HG03565 (cell line): ENCODE data around the gene CADPS2.
"Not testable (repeated sequence)": the region's sequence is repeated elsewhere in the genome, so short reads cannot be mapped to it uniquely, and the experiment has no call there.

Experiments used
- ATAC-seq: cut with Tn5 transposase; IDR thresholded peaks from one replicate; pipeline ENCODE4 v1.9.1; 2021; ENCODE audit warnings: mild to moderate bottlenecking, moderate library complexity; ENCODE audit not compliant: unreplicated experiment

The CADPS2 gene

DNA sequence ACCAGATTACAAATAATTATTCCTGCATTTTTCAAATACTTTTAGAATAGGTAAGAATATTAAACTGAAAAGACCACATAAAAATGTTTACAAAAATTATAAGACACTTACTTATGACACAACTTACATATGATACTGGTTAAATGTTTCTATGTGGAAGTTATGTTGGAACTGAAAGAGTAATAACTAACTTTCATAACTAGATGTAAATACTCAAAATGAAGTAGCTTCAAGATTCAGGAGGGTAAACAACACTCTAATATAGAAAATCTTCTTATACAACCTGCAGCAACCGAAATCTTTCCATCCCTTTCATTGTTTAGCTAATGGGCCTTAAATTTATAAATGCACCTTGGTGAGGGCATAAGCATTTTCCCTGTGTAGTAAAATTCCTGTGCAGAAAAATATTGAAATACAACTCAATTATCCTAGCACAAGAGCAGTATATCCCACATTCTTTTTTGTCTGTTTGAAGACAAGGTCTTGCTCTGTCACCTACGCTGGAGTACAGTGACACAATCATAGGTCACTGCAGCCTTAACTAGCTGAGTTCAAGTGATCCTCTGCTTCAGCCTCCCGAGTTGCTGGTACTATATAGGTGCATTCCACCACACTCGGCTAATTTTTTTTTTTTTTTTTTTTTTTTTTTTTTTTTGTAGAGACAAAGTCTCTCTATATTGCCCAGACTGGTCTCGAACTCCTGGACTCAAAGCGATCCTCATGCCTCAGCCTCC is 168.7 kb downstream of the CADPS2 start:
- ATAC-seq, result no peak

DNA sequence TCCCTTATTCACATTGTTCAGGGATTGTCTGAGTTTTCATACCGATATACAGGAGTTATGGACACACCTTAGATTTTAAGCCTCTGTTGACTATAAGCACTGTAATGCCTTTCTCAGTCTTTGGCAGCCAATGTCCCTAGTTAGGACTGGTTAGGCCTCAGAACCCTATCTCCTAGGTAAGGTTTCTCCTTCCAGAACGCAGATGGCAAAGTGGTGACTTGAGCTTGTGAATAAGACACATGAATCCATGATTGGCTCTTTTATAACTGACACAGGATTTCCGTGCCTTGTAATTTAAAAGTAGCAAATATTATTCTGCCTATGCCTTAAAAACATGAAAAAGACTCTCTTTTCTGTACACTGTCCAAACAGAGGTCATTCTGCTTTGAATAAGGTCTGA is 171.1 kb downstream of the CADPS2 start:
- no peak for ATAC-seq

DNA sequence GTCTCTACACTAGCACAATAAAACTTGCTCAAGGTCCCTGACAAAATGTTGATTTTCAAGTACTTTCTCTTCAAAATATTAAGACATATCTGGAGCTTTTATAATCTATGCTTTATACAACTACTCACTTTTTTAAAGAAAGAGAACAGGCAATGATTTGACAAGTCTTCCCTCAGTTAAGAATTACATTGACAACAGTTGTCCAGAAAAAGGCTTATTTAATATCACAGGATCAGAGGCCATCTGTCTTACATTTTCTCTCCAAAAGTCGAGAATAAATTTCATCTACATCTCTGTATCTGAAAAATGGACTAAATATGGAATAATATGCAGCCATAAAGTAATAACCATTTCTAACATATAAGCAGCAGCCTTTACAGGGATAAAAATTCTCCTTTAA is 175.3 kb downstream of the CADPS2 start:
- no peak for ATAC-seq

DNA sequence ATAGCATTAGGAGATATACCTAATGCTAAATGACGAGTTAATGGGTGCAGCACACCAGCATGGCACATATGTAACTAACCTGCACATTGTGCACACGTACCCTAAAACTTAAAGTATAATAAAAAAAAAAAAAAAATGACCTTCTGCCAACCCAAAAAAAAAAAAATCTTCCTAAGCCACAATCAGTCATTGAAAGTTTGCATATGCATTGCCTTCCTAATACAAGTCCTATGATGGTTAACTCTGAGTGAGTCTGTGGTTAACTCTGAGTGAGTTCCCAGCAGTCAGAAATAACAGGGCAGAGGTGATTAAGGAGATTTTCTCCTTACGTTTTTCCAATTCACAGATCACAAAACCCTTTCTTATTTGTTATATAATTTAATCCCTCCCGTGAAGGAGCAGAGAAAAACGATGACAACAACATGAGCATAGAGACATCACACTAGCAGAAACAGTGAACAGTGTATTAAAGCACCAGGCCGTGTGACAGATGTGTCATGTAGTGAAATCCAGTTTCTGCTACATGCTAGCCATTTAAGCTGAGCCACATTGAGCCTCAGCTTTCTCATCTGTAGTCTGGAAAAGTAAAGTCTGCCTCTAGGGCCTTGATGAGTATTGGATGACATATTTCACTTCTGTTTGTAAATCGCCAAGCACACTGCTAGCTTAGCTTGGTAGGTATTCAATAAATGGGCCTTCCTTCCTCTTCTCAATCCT is 176.2 kb downstream of the CADPS2 start:
- no peak for ATAC-seq

DNA sequence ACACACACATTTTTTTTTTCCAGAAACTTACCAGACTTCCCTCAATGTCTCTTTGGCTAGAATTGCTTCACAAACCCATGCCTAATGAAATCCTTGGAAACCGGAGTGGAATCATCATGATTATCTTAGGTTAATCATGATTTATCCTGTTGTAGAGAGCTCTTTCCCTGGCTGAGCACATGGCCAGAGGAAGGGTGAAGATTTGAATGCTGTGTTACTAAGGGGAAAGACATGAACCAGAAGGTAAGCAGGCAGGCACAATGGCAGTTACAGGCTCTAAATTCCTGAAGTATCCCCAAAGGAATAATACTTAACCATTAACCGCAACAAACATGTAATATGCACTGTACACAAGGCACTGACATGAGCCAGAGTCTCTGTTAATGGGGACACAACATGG is 179.4 kb downstream of the CADPS2 start:
- ATAC-seq, result no peak

DNA sequence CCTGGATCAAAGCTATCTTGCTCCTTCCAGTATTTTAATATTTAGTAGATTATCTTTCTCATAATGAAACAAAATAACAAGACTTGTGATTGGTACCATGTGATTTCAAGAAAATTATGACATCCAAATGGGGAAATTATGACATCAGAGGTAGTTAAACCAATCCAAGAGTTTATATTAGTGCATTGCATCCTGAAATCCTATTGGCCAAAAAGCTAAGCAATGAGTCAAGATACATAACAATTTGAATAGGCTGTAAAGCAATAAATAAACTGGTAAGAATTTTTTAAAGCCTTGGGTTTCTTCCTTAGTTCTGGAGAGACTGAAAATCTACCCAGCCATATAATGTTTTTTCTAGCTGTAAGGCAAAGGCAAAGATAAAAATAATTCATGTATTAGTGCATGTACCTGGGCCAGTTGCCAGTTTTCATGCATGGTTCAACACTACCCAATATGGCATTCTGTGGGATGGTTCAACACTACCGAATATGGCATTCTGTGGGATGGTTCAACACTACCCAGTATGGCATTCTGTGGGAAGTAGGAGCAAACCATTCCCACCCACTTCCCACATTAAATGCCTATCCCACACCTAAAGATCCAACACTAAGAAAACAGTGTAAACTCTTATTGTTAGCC is 183.3 kb downstream of the CADPS2 start, which contains the start of gene RNF148:
TSS of gene RNF148 (minus strand) at position 51 of the 639 bp plus-strand sequence. CDS start 172 bp downstream, outside the sequence.
- ATAC-seq, result no peak

DNA sequence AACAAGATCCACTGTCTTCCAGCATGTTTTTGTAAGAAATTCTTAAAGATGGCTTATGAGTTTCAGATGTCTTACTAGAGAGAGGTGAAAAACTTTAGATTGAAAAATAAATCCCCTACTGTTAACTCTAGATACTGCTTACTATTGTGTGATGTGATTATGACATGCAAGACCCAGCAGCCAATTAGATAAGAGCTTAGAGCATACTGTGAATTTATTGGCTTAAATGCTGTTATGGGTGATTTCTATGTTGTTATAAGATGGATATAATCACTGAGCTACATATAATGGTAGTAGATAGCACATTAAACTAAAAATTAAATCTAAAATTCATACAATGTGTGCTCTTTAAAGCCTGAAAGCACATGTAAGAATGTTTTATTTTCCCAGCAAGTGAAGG is 187.2 kb downstream of the CADPS2 start, which contains the start of gene RNF133:
TSS of gene RNF133 (minus strand) at position 101 of the 400 bp plus-strand sequence. CDS start 199 bp downstream, outside the sequence.
- ATAC-seq, result no peak

DNA sequence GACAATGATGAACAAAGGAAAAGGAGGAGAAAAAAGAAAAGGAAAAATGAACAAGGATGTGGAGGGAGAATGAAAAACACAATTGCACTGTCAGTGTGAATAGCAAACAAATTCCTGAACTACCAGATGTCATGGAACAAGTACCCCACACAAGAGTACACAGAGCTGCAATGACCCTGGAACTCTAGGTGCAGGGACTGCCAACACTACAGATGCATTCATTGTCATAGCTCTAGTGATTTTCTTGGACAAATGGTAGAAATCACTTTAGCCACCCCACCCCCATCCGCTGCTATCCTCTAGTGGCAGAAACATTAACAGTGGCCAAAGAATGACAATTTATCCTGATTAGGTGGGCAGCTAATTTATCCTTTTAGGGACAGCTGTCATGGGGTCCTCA is 190.4 kb downstream of the CADPS2 start:
- no peak for ATAC-seq

DNA sequence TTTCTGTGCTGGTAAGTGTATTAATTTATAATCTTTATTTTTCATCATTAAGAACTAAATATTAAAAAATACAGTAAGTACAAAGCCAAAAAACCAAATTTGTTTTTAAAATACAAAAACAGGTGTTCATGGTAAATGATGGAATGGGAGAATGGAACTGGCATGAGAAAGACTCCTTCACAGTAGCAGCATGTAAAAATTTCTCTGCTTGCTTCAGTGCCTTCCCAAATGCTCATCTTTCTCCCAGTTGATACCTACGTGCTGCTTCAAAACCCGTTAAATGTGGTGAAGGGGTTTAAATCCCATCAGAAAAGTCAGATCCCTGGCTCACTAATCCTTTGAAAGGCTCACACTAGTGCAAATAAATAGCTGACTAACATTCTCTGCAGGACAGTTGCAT is 191.6 kb downstream of the CADPS2 start:
- no peak for ATAC-seq

DNA sequence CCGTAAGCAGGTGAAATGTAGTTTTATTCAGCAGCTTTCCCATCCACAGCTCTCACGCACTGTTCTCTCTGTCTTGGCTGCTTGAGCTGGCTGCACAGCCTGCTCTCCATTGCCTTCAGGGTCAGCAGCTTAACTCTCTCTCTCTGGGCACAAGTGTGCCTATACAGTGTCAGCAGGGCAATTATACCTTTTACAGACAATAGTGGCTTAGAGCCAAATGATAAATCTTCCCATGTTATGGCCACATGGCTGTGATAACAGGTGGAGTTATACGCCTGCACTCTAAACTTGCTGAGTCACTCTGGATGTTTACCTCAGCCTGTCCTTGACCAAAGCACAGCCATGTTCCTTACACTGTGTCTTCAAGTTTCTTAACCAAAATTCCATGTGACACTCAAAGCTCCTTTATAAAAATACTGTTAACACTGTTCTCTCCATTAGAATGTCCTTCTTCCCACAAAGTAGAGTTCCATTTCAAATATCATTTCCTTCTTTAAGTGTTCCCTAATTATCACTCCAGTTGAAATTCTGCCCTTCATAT is 193.4 kb downstream of the CADPS2 start:
- ATAC-seq, result no peak

DNA sequence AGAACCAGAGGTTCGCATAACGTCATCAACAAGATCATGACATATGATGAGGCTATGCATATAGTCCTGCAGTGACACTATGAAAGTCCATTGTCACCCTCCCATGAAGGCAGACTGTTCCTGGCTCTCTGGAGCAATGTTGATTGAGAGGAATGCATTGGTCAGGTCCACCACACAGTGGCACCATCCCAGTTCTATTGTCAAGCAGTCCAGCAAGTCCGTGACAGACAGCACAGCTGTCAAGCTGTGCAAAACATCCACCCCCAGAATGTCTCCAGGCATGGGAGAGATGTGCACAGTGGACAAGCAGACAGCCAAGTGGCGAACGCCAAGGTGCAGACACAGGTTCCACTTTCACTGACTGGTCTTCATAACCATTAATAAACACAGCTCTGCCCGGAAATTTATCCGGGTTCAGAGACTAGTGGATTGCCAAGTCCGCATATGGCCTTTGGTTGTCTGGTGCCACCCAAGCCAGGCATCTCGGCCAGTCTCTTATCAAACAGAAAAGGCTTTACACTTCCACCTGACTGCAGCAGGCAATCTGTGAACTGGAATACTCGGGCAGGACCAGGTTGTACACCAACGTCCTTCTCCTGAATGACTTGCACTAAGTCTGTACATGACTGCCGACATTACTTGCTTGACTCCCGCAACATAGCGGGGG is 194.6 kb downstream of the CADPS2 start:
- ATAC-seq, result no peak

DNA sequence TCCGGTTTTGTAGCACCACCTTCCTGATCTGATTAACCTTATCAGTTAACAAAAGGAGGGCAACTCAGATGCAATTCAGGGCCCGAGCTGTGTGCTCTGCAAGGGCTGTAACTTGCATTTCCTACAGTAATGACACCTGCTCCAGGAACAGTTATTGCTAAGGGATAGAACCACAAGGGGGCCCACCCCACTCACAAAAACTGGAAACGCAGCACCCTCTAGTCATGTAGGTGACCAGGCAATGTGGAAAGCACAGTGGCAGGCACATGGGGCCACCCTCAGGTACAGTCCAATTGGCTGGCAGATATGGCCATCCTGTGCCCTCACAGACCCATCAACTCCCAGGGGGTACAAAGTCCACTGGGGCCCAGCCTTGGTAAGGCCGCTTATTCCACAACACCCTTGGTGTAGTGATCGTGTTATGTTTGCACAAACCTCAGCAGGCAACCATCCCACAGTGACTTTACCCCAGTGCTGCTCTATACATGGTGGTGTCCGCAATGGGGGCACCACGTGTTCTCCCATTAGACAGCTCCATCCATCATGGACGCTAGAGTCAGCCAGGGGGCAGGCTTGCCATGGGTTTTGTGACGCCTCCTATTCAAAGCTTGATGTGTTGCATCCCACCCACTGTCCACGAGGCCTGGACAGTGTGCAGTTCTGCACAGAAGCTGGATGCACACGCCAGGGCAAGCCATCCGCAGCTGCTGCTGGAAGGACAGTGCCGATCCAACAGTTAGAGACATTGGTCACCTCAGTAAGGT is 196.7 kb downstream of the CADPS2 start:
- ATAC-seq, result no peak

DNA sequence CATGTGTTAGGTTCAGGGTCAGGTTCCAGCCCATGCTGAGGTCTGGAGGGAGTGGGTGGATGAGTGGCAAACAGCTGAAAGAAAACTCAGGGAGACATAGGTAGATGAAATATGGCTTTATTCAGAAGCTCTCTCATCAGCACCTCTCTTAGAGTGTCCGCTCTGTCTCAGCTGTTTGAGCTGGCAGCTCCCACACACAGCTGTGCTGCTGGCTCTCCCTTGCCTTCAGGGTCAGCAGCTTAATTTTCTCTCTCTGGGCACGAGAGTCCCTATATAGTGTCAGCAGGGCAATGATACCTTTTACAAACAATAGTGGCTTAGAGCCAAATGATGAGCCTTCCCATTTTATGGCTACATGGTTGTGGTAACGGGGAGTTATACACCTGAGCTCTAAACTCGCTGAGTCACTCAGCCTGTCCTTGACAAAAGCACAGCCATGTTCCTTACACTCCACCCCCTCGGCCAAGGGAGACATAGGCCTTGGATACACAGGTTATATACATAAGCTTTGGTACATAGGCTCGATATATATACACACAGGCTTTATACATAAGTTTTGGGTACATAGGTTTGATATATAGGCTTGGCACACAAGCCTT is 197.8 kb downstream of the CADPS2 start:
- no peak for ATAC-seq

DNA sequence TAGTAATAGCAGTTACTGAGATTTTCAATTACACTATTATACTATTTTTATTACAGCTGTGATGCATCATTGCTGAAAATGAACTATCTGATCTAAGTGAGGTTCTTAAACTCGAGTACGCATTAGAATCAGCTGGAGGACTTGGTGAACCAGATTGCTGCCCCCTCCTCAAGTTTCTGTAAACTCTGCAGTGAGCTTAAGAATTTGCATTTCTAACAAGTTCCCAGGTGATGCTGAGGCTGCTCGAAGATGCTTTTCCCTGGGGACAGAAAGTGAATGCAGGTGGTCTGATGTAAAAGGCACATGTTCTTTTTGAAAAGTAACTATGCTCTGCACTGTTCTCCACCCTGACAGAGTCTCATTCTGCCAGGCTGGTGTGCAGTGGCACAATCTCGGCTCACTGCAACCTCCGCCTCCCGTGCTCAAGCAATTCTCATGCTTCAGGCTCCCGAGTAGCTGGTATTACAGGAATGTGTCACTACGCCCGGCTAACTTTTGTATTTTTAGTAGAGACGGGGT is 199.8 kb downstream of the CADPS2 start:
- ATAC-seq, result no peak

DNA sequence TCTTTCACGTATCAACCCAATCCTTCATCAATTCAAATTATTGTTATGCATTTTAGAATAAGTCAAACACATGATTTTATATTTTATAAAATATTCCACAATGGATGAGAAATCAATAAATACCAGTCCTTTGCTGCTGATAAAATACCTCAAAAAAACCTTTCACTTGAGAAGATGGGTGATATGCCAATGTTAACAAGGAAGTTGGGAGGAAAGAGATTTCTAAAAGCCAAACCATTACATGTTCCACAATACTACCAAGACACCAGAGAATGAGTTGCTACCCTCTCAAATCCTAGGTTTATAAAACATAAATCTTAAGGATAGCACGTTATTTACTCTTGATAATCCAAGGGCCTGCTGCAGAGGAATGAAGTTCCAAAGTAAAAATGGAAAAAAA is 201.8 kb downstream of the CADPS2 start:
- no peak for ATAC-seq

DNA sequence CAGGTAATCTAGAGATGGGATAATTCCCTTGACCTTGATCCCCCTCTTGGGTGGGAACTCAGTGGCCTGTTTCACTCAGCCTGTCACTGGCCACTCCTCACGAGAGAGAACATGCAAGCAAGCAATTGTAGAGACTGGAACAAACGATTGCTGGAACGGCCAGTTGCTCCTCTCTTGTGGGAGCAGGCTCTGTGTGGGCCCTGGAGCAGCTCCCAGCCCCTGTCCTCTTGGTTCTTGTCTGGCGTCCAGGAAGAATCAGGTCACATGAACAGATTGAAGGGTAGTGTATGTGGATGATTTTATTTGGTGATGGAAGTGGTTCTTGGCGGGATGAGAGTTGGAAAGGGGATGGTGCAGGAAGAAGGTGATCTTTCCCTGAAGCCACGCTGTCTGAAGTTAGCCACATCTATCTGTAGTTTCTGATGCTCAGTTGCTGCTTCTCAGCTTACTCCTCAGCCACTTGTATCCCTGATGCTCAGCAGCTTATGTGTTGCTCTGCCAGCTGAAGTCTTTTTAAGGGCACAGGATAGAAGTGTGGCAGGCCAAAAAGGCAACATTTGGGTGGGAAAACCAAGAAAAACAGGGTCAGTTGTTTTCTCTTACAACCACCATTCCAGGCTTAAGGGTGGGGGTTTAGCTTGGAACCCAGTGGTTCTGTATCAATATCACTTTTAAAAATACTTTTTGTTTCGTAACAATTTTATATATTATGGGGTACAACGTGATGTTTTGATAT is 203.3 kb downstream of the CADPS2 start:
- ATAC-seq, result no peak

DNA sequence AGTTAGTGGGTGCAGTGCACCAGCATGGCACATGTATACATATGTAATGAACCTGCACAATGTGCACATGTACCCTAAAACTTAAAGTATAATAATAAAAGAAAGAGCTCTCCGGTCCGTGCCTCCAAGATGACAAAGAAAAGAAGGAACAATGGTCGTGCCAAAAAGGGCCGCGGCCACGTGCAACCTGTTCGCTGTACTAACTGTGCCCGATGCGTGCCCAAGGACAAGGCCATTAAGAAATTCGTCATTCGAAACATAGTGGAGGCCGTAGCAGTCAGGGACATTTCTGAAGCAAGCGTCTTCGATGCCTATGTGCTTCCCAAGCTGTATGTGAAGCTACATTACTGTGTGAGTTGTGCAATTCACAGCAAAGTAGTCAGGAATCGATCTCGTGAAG is 205.1 kb downstream of the CADPS2 start:
- not testable (repeated sequence) for ATAC-seq

DNA sequence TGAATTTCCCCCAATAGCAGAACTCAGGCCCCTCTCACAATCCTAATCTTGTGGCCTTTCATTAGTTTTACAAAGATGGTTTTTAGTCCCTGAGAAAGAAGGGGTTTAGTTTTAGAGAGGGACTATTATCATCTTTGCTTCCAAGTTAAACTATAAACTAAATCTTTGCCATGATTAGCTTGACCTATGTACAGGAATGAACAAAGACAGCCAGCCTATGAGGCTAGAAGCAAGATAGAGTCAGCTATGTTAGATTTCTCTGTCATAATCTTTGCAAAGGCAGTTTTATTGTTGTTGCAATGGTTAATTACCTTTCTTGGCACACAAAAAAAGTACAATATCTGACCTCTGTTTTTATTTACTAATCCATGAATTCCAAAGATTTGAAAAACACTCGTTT is 206.4 kb downstream of the CADPS2 start:
- ATAC-seq, result no peak

DNA sequence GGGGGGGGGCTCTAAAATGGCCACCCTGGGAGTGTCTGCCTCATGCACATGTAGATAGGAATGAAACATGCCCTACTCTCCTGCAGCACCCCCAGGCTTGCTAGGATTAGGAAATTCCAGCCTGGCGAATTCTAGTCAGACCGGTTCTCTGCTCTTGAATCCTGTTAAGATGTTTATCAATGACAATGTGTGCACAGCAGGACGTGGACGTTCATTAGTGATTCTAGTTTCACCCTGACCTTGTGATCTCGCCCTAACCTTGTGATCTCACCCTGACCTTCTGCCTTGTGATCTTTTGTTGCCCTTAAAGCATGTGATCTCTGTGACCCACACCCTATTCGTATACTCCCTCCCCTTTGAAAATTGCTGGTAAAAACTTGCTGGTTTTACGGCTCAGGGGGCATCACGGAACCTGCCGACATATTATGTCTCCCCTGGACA is 207.0 kb downstream of the CADPS2 start:
- not testable (repeated sequence) for ATAC-seq
